Activated CD4-positive, alpha-beta T cell treated with anti-CD3 and anti-CD28 coated beads, Interleukin-2, amount 50 U/mL, for 48 hours (primary cell): ENCODE results near the gene ABCA7.

Source experiments
- DNase-seq, 2 experiments: peaks; one replicate each; pipeline ENCODE4 v3.0.0-alpha.2; 2020

Gene ABCA7

DNA sequence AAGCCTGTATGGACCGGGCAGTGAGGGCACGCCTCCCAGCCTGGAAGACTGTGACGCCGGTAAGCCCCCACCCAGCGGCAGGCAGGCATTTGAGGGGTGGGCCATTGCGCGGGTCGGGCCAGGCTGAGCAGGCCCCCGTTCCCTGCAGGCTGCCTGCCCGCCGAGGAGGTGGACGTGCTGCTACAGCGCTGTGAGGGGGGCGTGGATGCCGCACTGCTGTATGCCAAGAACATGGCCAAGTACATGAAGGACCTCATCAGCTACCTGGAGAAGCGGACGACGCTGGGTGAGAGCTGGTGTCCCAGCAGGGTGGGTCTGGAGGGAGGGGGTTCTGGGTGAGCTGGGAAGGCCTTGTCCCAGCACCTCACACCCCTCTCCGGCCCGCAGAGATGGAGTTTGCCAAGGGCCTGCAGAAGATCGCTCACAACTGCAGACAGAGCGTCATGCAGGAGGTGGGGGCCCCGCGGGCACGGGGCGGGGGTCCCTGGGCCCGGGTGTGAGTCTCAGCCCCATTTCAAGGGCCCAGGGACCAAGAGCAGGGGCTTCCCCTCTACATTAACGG, 34.1 kb downstream of the ABCA7 start:
- no peak for DNase-seq

DNA sequence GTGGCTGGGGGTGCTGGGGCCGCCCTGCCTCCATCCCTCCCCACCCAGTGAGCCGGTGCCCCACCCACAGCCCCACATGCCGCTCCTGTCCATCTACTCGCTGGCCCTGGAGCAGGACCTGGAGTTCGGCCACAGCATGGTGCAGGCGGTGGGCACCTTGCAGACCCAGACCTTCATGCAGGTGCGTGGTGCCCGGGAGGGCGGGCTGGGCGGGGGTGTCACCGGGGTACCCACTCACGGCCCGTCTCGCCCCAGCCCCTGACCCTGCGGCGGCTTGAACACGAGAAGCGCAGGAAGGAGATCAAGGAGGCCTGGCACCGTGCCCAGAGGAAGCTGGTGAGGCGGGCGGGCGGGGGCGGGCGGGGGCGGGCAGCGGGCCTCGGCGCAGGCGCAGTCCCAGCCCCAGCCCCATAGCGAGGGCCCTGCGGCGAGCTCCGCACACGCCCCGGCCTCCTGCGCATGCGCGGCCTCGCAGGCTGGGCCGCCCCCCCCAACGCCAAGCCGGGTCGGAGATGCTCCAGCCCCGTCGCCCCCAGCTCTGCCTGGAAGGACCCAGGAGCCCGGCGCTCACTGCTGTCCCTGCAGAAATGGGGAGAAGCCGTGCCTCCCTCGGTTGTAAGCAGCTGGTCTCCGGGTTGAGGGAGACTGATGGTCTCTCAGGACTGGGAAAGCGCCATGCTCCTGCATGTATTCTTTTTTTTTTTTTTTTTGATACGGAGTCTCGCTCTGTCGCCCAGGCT, 34.8 kb downstream of the ABCA7 start:
- peak; percentile 84 to 85 for DNase-seq

DNA sequence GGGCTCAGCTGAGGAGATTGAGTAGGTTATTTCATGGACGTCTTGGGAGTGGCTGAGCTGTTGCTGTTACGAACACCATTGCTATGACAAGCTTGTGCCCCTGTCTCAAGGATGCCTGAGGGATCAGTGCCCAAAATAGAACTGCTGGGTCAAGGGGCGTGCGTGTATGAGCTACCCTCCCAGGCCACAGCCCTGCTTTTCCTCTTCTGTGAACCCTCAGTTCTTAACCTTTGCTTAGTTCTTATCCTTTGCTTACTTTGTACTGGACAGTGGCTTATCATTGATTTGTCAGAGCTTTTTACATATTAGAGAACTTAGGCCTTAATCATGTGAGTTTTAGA, 36.1 kb downstream of the ABCA7 start:
- DNase-seq: no peak

DNA sequence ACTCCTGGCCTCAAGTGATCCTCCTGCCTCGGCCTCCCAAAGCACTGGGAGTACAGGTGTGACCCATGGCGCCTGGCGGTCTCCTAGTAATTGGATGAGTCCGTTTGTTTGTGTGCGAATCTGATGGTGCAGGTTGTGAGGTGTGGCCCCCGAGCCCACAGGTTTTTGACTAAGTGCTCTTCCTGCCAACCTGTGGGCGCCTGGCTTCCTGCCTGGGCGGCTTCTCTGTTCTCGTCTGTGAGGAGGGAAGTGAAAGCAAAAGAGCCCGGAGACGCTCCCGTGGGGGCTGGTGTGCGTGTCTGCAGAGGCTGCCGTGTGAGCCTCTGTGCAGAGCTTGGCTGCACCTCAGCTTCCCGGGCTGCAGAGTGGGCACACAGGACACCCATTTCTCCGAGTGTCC, 37.0 kb downstream of the ABCA7 start:
- DNase-seq: peak; percentile 87 to 91

DNA sequence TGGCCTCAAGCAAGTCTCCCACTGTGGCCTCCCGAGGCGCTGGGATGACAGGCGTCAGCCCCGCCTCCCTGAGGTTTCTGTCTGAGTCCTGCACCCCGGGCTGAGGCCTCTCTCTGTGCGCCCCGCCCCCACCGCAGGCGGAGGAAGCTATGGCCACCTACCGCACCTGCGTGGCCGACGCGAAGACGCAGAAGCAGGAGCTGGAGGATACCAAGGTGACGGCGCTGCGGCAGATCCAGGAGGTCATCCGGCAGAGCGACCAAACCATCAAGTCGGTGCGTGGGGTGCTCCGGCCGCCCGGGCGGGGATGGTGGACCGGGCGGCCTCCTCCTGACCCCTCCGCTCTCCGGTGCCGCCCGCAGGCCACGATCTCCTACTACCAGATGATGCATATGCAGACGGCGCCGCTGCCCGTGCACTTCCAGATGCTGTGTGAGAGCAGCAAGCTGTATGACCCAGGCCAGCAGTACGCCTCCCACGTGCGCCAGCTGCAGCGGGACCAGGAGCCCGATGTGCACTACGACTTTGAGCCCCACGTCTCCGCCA, 39.7 kb downstream of the ABCA7 start:
- DNase-seq: peak; percentile 85 to 86

DNA sequence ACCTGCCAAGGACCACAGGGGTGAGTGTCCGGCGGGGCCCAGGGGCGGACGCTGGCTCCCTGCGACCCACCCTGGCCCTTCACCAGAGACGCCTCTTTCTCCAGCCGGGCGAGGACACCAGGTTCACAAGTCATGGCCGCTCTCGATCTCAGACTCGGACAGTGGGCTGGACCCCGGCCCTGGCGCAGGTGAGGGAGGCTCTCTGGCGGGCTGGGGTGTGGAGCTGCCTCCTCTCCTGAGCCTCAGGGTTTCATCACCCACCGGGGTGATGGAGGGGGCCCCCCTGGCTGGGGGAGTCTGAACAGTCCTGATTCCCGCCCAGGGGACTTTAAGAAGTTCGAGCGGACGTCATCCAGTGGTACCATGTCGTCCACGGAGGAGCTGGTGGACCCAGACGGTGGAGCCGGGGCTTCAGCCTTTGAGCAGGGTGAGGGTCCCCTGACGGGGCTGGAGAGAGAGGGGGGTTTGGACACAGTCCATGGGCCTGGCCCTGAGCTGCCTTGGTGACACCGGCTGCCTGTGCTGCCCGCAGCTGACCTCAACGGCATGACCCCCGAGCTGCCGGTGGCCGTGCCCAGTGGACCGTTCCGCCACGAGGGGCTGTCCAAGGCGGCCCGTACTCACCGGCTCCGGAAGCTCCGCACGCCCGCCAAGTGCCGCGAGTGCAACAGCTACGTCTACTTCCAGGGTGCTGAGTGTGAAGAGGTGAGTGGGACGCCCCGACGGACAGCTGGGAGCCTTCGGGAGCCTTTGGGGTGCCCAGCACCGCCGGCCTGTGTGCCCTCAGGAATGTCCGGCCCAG, 40.7 kb downstream of the ABCA7 start:
- no peak for DNase-seq

DNA sequence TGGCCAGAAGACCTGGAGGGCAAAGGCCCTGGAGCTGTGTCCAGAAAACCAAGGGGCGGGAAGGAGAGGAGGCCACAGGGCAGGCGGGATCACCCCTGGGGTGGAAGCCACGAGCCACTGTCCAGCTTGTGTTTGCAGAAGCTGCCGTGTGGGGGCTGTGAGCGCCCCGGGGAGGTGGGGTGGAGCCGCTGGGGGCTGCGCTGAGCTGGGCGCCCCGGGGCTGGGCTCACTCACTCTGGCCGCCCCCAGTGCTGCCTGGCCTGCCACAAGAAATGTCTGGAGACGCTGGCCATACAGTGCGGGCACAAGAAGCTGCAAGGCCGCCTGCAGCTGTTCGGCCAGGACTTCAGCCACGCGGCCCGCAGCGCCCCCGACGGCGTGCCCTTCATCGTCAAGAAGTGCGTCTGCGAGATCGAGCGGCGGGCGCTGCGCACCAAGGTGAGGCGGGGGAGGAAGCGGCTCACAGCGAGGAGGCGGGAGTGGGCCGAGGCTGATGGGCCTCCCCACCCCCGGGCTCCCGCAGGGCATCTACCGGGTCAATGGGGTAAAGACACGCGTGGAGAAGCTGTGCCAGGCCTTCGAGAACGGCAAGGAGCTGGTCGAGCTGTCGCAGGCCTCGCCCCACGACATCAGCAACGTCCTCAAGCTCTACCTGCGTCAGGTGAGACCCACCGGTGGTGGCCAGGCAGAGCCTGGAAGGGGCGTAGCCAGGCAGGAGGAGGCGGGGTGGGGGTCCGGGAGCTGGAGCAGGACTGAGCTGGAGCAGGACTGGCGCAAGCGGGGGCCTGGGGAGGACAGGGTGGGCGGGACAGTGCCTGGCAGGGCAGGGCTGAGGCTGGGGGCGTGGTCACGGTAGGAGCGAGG, 41.6 kb downstream of the ABCA7 start:
- DNase-seq: no peak

DNA sequence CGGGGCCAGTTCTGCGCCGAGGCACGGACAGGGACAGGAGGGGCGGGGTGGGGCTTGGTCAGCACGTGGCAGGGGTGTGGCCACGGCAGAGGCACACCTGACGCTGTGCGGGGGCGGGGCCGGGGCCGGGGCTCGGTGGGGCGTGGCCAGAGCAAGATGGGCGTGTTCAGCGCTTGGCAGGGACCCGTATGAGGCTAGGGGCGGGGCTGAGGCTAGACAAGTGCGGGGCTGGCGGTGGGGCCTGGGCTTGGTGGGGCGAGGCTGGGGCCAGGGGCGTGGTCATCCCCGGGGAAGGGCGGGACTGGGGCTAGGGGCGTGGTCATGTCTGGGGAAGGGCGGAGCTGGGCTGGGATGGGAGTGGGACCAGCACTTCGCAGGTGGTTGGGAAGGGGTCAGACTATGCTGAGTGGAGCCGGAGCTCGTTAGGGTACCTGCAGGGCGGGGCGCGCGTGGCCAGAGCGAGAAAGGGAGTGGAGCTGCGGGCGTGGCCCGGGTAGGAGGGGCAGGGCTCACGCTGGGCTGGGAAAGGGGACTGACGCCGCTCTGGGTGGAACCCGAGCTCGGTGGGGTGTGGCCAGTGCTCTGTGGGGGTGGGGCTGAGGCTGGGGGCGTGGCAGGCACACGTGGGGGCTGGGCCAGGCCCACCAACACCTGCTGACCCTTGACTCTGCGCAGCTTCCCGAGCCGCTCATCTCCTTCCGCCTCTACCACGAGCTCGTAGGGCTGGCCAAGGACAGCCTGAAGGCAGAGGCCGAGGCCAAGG, 42.4 kb downstream of the ABCA7 start:
- peak; percentile 85 to 88 for DNase-seq

DNA sequence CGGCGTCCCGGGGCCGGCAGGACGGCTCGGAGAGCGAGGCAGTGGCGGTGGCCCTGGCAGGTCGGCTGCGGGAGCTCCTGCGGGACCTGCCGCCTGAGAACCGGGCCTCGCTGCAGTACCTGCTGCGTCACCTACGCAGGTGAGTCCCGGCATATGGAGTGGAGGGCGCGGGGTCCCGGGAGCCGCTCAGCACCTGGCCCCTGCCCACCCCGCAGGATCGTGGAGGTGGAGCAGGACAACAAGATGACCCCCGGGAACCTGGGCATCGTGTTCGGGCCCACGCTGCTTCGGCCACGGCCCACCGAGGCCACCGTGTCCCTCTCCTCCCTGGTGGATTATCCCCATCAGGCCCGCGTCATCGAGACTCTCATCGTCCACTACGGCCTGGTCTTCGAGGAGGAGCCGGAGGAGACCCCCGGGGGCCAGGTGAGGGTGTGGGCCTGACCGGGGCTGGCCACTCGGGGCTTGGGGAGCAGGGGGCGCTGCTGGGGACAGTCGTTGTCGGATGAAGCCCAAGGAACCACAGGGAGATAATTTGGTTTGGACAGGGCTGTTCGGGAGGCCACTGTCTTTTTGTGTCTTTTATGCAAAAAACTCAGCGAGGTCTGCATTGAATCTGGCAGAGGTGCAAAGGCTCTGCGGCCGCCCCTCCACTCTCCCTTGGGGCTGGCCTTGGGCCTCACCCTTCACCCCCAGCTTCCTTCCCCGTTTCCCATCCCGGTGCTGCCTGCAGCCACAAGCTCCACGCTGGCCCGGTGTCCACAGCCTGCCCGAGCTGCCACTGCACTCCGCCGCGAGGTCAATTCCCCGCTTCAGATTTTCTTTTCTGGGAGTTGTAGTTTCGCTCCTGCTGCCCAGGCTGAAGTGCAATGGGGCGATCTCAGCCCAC, 43.3 kb downstream of the ABCA7 start:
- DNase-seq: no peak

DNA sequence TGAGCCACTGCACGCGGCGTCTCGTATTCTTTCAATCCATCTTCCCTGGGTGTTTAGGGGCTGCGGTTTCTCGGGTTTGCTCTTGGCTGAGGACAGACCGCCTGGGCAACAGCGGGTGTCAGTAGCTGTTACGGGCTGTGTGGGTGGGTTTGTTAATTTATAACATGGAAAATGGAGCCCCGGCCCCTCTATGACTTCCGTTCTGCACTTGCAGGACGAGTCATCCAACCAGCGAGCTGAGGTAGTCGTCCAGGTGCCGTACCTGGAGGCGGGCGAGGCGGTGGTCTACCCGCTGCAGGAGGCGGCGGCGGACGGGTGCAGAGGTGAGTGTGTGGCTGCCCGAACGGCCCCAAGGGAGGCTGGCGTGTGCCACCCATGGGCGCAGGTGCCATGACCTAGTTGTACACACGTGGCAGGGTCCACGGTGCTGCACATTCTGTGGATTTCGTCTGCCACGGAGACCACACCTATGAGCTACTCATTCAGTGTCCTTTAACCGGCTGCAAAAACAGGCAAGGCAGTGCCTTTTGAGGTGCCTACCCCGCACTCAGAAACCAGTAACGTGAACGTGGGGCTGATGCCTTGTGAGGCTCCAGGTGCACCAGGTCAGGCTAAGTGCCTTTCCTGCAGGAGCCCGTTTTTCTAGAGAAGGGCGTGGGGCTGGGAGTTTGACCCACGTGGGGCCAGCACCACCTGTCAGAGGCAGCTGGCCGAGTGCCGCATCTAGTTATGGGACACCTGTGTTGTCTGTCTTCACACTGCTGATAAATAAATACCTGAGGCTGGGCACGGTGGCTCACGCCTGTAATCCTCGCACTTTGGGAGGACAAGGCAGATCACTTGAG, 44.3 kb downstream of the ABCA7 start:
- DNase-seq: no peak

DNA sequence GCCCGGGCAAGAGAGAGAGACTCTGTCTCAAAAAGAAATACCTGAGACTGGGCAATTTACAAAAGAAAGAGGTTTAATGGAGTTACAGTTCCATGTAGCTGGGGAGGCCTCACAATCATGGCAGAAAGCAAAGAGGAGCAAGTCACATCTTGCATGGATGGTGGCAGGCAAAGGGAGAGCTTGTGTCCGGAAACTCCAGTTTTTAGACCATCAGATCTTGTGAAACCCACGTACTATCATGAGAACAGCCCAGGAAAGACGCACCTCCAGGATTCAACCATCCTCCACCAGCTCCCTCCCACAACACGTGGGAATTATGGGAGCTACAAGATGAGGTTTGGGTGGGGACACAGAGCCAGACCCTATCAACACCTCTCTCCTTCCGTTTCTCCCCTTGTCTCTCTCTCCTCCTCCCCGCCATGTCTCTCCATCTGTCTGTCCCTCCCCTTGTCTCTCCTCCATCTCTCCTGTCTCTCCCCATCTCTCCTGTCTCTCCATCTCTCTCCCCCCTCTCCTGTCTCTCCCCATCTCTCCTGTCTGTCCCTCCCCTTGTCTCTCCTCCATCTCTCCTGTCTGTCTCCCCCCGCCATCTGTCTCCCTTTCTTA, 45.2 kb downstream of the ABCA7 start:
- DNase-seq: no peak

DNA sequence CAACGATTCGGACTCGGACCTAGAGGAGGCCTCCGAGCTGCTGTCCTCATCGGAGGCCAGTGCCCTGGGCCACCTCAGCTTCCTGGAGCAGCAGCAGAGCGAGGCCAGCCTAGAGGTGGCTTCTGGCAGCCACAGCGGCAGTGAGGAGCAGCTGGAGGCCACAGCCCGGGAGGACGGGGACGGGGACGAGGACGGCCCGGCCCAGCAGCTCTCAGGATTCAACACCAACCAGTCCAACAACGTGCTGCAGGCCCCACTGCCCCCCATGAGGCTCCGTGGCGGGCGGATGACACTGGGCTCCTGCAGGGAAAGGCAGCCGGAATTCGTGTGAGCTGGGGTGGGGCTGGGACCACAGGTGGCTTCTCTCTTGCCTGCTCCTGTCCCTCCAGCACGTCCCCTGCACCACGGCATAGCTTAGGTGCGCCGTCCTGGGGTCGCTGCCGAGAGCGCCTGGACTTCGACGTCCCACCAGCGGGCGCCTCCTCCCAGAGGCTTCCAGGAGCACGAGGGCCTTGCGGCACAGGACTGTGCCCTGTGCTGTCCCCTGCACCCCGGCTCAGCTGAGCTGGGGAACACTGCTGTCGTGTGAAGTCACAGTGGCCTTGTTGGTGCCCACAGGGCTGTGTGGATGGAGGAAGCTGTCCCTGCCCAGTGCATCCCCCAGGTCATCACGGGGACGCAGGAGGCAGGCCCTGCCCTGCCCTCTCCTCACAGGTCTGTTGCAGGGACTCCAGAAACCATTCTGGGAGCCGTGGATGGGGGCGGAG, 46.0 kb downstream of the ABCA7 start:
- DNase-seq: no peak

DNA sequence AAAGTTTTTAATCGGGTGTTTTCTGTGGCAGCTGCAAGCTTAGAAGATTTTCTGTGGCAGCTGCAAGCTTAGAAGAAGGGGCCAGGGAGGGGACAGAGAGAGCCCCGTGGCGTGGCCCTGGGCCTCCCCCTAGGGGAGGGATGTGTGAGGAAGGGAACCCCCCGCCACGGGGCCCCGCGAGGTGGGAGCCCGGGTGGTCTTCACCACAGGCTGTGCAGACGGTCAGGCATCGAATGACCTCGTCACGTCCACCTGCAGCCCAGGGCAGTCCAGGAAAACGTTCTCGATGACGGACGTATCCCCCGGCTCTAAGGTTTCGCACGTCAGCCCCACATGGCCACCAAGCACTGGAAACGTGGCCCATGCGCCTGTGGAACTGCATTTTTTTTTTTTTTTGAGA, 46.7 kb downstream of the ABCA7 start:
- DNase-seq: no peak

DNA sequence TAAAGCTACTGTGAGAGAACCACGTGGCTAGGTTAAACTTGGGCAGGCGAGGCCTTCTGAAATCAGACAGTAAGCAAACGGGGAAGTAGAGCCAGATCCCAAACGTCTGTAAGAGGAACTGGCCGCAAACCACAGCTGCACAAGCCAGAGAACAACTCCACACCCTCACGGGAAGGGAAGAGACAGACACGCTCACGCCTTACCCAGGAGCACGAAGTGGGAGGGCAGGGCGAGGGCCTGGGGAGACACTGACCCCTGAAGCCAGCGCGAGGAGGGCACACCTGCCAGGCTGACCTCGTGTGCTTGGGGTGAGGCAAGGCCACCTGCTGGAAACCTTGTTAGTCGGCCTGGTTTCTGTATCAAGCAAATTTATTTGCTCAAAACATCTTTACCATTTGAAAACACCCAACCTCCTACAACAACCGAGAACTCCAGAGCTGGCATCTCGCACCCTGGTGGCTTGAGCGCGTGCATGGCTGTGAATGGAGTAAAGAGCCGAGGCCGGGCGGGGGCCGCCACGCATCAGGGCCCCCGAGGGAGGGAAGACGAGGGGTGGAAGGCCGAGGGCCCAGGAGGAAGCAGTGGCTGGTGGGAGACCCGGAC, 48.0 kb downstream of the ABCA7 start:
- no peak for DNase-seq

DNA sequence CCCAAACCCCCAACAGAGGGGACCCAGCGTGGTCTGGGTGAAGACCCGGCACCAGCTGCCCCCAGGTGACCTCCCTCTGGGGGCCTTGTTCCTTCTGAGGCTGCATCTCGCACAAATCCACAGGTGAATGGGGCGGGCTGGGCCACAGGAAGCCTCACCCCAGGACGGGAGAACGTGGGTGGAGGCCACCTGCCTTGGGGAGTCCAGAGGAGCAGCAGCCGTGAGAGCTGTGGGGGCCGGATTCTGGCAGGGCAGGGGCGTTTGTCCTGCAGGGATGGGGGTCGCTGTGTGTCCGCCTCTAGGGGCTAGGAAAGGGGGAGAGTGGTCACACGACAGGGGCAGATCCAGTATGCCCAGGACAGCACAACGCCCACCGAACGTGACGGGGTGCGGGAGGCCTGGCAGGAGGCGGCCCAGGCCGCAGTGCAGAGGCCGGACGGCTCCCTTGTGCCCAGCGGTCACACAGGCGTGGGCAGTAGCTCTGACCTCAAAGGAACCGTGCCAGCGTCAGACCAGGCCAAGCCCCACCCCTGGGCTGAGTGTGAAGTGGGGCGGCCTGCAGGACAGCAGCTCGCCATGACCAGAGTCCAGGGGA, 48.6 kb downstream of the ABCA7 start:
- no peak for DNase-seq

DNA sequence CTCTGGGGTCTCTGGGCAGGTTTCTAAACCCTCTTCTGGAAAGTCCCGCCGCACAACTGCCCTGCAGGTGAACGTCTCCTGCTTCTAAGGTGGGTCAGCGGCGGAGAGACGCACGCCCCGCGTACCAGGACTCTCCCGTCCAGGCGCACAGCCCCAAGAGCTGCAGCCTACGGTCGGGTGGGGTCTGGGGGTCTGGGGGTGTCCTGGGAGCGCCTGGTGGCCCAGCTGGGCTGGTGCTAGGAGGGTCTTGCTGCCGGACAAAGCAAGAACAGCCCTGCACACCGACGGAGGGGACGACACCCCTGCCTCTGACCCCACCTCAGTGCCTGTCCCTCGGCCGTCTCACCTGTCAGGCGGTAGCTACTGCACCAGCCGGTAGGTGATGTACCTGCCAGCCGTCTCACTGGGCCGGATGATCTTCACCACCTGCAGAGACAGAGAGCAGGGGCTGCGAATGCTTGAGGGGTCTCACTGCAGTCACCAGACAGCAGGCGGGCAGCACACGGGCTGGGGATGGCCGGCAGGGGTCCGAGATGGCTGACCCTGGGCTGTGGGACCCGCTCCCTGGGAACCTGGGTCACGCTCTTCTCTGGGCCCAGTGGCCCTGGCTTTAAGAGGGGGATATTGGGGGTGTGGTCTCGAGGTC, 49.3 kb downstream of the ABCA7 start:
- no peak for DNase-seq

DNA sequence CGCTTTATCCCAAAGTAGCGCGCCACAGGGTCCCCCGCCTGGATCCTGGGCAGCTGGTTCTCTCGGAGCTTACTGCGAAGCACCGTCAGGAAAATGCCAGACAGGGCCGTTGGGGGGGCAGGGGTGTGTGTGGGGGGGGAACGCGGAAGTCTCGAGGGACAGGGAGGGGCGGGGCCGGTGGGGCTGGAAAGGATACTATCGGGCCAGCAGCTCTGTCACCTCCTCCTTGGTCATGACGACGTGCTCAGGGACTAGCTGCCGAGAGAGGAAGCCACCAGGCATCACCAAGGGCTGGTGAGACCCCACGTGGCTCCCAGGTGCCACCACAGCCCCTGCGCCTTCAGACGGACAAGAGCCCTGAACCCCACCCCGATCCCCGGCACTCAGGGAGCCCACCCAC, 50.0 kb downstream of the ABCA7 start:
- DNase-seq: no peak
